ENCODE results near the gene RPTOR. TPM values are rescaled to one million over a fixed set of nuclear protein-coding genes. Genes with fewer than 3 reads are reported as not detected.
A peak's percentile ranks its signal among the peaks of the same experiment; 100 is the strongest.
"Not testable (repeated sequence)": the region's sequence is repeated elsewhere in the genome, so short reads cannot be mapped to it uniquely, and the experiment has no call there.

RPTOR gene
- total RNA-seq, 2 experiments from 2014 or later = 88.9 to 91.8 TPM

DNA sequence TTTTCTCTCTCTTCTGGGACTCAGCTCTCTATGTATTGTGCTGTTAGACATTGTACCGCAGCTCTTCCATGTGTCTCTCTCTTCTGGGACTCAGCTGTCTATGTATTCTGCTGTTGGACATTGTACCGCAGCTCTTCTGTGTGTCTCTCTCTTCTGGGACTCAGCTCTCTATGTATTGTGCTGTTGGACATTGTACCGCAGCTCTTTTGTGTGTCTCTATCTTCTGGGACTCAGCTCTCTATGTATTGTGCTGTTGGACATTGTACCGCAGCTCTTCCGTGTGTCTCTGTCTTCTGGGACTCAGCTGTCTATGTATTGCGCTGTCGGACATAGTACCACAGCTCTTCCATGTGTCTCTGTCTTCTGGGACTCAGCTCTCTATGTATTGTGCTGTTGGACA, 84.2 kb downstream of the RPTOR start:
- H3K27ac Mint-ChIP-seq, DNase-seq, H3K4me3 Mint-ChIP-seq, H3K27me3 Mint-ChIP-seq, H3K4me1 Mint-ChIP-seq, H3K9me3 Mint-ChIP-seq: not testable (repeated sequence)
- ChIA-PET POLR2A (interaction anchor here (1.1 to 1.2 kb wide), 2 partner anchors 80 to 174 kb away, joined by 3 read pairs; no protein-coding TSS in a partner anchor), CTCF (interaction anchor here (0.8 to 1.4 kb wide), 2 partner anchors 19 to 21 kb away, joined by 3 to 4 read pairs; no protein-coding TSS in a partner anchor)
- peaks cover 13% of the 10 kb centered on the region for H3K36me3 Mint-ChIP-seq (ENCODE audit: low read depth)

DNA sequence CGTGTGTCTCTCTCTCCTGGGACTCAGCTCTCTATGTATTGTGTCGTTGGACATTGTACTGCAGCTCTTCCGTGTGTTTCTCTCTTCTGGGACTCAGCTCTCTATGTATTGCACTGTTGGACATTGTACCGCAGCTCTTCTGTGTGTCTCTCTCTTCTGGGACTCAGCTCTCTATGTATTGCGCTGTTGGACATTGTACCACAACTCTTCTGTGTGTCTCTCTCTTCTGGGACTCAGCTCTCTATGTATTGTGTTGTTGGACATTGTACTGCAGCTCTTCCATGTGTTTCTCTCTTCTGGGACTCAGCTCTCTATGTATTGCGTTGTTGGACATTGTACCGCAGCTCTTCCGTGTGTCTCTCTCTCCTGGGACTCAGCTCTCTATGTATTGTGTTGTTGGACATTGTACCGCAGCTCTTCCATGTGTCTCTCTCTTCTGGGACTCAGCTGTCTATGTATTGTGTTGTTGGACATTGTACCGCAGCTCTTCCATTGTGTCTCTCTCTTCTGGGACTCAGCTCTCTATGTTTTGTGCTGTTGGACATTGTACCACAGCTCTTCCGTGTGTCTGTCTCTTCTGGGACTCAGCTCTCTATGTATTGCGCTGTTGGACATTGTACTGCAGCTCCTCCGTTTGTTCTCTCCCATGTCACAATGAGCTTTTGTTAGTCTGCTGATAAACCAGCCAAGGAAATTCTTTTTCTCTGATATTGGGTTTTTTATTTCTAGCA, 84.8 kb downstream of the RPTOR start:
- peaks cover 13% of the 10 kb centered on the region for H3K36me3 Mint-ChIP-seq (ENCODE audit: low read depth)
- no peak overlapping the region for H3K4me3 Mint-ChIP-seq
- no peaks in the 10 kb centered on the region for H3K4me1 Mint-ChIP-seq
- no peaks in the 10 kb centered on the region for H3K27me3 Mint-ChIP-seq
- ChIA-PET CTCF (interaction anchor here (0.8 to 1.4 kb wide), 2 partner anchors 18 to 20 kb away, joined by 3 to 4 read pairs; no protein-coding TSS in a partner anchor), POLR2A (interaction anchor here (1.1 to 1.2 kb wide), 2 partner anchors 79 to 175 kb away, joined by 3 read pairs; no protein-coding TSS in a partner anchor)
- H3K27ac Mint-ChIP-seq = no peak overlapping the region
- no peak for DNase-seq
- no peaks in the 10 kb centered on the region for H3K9me3 Mint-ChIP-seq

DNA sequence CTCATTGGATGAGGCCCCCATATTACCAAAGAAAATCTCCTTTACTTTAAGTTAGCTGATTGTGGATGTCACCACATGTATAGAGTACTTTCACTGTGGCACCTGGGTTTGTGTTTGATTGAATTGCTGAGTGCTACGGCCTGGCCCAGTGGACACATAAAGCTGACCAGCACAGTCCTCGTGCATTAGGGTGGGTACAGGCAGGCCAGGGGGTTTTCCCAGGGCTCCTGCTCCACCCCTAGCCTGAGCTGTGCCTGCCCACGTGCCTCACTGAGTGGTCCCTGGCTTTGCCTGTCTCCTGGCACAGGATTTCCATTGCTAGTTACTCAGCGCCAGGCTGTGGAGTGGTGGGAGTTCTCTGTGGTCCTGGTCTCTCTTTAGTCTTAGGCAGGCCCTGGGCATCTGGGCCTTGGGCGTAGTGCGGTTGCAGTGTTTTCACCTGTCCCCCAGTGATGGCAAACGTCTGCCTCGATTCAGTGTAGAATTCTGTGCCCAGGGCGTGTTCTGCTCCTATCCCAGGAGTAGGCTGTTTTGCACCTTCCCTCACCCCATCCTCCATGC, 86.0 kb downstream of the RPTOR start:
- peaks cover 13% of the 10 kb centered on the region for H3K36me3 Mint-ChIP-seq (ENCODE audit: low read depth)
- H3K4me3 Mint-ChIP-seq = no peak overlapping the region
- POLR2A ChIA-PET = interaction anchor here (1.5 kb wide), 1 partner anchor 176 kb away, joined by 3 read pairs; no protein-coding TSS in a partner anchor

DNA sequence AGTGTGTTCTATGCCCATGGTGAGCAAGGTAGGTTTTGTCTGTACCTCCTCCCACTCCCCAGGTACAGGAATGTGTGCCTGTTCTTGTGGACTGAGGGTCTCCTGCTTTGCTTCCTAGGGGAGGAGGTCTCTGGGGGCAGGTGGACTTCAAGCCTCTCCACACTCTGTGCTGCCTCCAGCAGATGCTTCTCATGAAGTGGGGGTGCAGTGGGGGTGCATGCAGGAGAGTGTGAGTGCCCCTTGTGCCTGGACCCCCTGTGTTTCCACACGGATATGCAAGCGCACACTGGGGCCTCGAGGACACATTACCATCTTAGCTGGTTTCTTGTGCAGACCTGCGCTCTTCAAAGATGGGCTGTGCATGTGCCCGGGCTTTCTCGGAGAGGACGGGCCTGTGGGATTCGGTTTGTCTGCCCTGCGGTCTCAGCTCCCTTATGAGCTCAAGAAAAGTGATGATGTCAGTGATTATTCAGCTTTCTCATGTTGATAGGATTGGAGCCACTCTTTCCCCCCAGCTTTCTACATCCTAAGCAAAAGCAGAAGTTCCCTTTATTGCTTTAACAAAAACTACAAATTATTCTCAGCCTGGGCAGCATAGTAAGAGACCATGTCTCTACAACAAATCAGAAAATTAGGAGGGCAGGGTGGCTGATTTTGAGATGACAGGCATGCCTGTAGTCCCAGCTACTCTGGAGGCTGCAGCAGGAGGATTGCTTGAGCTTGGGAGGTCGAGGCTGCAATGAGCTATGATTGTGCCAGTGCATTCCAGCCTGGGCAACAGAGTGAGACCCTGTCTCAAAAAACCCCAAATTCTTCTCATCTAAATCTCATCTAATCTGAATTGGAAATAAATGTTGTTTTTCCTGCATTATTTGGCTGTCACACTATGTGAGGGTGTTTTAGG, 86.8 kb downstream of the RPTOR start:
- Mint-ChIP-seq H3K27ac (no peak overlapping the region), H3K9me3 (no peaks in the 10 kb centered on the region), H3K27me3 (no peaks in the 10 kb centered on the region), H3K4me3 (no peak overlapping the region), H3K36me3 (ENCODE audit: low read depth) (peaks cover 10% of the 10 kb centered on the region), H3K4me1 (peaks cover 1% of the 10 kb centered on the region)
- DNase-seq = no peak
- ChIA-PET CTCF (no interaction called here), POLR2A (interaction anchor here (1.5 kb wide), 1 partner anchor 177 kb away, joined by 3 read pairs; no protein-coding TSS in a partner anchor)

More for the DNA sequence above, 86.0 kb downstream of the RPTOR start:
- H3K27ac Mint-ChIP-seq = no peak overlapping the region
- CTCF ChIA-PET = no interaction called here
- no peaks in the 10 kb centered on the region for H3K9me3 Mint-ChIP-seq
- H3K27me3 Mint-ChIP-seq = no peaks in the 10 kb centered on the region
- H3K4me1 Mint-ChIP-seq = no peaks in the 10 kb centered on the region
- DNase-seq = no peak

DNA sequence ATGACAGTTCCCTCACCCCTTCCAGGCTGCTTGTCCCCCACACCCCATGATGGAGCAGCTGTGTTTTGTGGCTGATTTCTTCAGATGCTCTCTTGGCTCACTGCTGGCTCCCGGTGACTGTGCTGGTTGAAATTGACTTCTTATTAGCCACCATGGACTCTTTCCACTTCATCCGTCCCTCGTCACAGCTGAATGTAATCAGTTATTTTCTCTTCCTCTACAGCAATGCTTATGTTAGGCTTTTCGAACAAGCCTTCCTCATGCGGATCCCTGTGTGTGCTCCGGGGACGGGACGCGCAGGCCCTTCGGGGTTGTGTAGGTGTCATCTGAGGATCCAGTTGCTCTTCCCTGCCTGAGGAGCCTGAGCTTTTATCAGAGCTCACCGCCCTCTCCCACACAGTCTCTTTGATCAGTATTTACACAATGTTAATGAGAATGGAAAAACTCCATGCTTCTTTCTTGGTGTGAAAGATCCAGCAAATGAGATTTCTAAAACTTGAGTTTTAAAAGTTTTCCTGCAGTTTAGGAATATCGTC, 87.5 kb downstream of the RPTOR start:
- Mint-ChIP-seq H3K4me1 (peaks cover 4% of the 10 kb centered on the region), H3K27ac (no peak overlapping the region), H3K27me3 (no peaks in the 10 kb centered on the region), H3K4me3 (no peak overlapping the region), H3K9me3 (no peaks in the 10 kb centered on the region), H3K36me3 (ENCODE audit: low read depth) (peaks cover 6% of the 10 kb centered on the region)
- CTCF ChIA-PET = no interaction called here
- DNase-seq = no peak
- POLR2A ChIA-PET = interaction anchor here (1.5 kb wide), 1 partner anchor 178 kb away, joined by 3 read pairs; no protein-coding TSS in a partner anchor

DNA sequence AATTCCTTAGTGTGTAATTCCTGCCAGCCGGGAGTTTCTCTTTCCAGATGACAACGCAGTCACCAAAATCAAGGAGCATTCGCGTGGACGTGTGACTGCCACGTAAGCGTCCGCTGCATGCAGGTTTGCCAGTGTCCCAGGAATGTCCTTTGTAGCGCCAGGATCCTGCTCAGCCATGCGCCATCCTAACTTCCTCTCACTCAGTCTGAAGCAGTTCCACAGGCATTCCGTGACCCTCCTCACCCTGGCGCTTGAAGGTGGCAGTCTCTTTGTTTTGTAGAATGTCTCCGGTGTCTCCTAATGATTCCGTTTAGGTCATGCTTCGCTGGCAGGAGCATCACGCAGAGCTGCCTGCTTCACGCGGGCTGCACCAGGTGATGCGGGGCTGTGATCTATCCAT, 88.6 kb downstream of the RPTOR start:
- H3K4me3 Mint-ChIP-seq = no peak overlapping the region
- no peaks in the 10 kb centered on the region for H3K9me3 Mint-ChIP-seq
- DNase-seq = no peak
- peaks cover 2% of the 10 kb centered on the region for H3K36me3 Mint-ChIP-seq (ENCODE audit: low read depth)
- peaks cover 4% of the 10 kb centered on the region for H3K4me1 Mint-ChIP-seq
- no peak overlapping the region for H3K27ac Mint-ChIP-seq
- ChIA-PET POLR2A (no interaction called here), CTCF (no interaction called here)
- H3K27me3 Mint-ChIP-seq = no peaks in the 10 kb centered on the region

DNA sequence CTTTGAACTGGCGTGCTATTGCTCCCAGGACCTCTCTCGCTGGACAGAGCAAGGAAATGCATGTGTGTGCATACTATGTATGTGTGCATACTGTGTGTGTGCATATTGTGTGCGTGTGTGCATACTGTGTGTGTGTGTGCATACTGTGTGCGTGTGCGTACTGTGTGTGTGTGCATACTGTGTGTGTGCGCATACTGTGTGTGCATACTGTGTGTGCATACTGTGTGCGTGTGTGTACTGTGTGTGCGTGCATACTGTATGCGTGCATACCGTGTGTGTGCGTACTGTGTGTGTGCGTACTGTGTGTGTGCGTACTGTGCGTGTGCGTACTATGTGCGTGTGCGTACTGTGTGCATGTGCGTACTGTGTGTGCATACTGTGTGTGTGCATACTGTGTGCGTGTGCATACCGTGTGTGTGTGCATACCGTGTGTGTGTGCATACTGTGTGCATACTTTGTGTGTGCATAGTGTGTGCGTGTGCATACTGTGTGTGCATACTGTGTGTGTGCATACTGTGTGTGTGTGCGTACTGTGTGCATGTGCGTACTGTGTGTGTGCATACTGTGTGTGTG, 89.4 kb downstream of the RPTOR start:
- POLR2A ChIA-PET = no interaction called here
- no peaks in the 10 kb centered on the region for H3K27me3 Mint-ChIP-seq

DNA sequence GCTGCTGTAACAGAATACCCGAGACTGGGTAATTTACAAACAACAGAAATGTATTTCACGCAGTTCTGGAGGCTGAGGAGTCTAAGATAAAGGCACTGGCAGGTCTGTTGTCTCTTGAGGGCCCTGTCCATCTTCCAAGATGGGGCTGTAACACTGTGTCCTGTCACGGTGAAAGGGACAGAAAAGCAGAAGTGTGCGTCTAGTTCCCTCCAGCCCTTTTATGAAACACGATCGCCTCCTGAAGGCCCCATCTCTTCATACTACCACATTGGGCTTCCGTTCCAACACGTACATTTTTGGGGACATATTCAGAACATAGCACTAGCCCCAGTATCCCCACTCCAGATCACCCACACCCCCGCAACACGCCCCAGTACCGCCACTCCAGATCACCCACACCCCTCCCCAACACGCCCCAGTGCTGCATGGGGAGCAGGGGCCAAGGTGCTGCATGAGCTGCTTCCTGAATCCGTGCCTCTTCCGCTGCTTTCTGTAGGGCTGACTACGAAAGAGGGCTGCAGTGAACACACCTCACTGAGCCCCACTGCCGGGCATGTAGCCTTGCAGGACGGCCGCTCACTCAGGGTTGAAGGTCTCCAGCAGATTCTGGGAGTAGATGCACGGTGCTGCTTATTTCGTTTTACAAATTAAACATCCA, 91.9 kb downstream of the RPTOR start:
- Mint-ChIP-seq H3K9me3 (no peaks in the 10 kb centered on the region), H3K27ac (peak overlapping the region; percentile 37), H3K4me1 (peaks cover 4% of the 10 kb centered on the region), H3K27me3 (no peaks in the 10 kb centered on the region), H3K4me3 (no peak overlapping the region), H3K36me3 (ENCODE audit: low read depth) (peaks cover 3% of the 10 kb centered on the region)
- CTCF ChIA-PET = no interaction called here
- no peak for DNase-seq
- POLR2A ChIA-PET = no interaction called here

More for the DNA sequence above, 89.4 kb downstream of the RPTOR start:
- Mint-ChIP-seq H3K9me3 (no peaks in the 10 kb centered on the region), H3K27ac (peak overlapping the region; percentile 5), H3K4me1 (peaks cover 4% of the 10 kb centered on the region), H3K36me3 (ENCODE audit: low read depth) (no peaks in the 10 kb centered on the region), H3K4me3 (no peak overlapping the region)
- CTCF ChIA-PET = no interaction called here
- no peak for DNase-seq

DNA sequence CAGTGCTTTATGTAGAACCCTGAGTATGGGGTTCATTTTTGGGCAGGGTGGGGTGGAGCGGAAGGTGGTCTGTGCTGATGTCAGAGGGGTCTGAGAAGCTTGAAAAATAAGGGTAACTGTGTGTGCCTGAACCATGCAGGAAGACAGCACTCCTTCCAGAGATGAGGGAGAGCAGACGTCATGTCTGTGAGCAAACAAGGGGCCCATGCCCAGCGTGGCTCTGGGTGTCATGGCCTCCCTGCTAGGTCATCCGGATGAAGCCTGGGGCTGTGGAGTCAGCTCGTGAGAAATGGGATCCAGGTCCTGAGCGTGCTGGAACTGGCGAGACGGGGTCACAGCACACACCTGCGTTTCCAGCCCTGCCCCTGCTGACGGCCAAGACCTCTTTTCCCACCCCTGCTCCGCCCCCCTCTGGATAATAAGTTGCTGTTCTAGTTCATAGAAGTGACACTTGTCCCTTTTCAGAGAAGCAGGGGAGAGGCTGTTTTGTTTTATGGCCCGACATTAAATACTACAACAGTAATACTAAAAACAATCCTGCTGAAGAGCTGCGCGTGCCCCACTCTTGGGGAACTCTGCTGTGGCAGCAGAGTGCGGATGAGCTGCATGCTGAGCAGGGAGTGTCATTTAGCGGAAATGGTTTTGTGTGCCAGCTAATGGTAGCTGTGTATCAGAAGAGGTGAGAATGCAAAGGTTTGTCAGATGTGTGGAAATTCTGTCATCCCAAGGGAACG, 92.6 kb downstream of the RPTOR start:
- no peak overlapping the region for H3K4me3 Mint-ChIP-seq
- CTCF ChIA-PET = no interaction called here
- H3K36me3 Mint-ChIP-seq (ENCODE audit: low read depth) = peaks cover 3% of the 10 kb centered on the region
- H3K9me3 Mint-ChIP-seq = no peaks in the 10 kb centered on the region
- no peak for DNase-seq
- peak overlapping the region; percentile 37 for H3K27ac Mint-ChIP-seq
- H3K27me3 Mint-ChIP-seq = no peaks in the 10 kb centered on the region
- POLR2A ChIA-PET = interaction anchor here (2.8 kb wide), 1 partner anchor 11 kb away, joined by 15 read pairs; no protein-coding TSS in a partner anchor
- H3K4me1 Mint-ChIP-seq = peaks cover 4% of the 10 kb centered on the region

DNA sequence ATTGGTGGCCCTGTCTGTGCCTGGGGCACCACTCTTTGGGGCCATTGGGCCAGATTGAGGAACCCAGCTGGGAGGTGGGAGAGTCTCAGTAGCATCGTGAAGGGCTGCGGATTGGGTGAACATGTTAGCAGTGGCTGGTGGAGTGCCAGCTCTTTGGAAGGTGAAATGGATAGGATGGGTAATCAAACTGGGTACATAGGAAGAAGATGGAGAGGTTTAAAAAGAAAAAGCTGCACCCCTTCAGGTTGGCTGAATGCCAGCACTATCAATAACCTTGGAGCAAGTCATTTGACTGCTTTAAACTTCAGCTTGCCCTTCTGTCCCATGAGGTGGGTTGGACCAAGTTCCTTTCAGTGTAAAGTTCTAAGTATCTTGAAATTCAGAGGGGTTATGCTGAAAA, 95.0 kb downstream of the RPTOR start:
- Mint-ChIP-seq H3K4me3 (no peak overlapping the region), H3K27ac (no peak overlapping the region), H3K4me1 (peaks cover 4% of the 10 kb centered on the region), H3K9me3 (no peaks in the 10 kb centered on the region), H3K27me3 (no peaks in the 10 kb centered on the region), H3K36me3 (ENCODE audit: low read depth) (peaks cover 15% of the 10 kb centered on the region)
- POLR2A ChIA-PET = interaction anchor here (1.3 to 2.8 kb wide), 2 partner anchors 9 to 64 kb away, joined by 3 to 15 read pairs; no protein-coding TSS in a partner anchor
- CTCF ChIA-PET = interaction anchor here (1.2 kb wide), 1 partner anchor 64 kb away, joined by 4 read pairs; no protein-coding TSS in a partner anchor
- DNase-seq = no peak

DNA sequence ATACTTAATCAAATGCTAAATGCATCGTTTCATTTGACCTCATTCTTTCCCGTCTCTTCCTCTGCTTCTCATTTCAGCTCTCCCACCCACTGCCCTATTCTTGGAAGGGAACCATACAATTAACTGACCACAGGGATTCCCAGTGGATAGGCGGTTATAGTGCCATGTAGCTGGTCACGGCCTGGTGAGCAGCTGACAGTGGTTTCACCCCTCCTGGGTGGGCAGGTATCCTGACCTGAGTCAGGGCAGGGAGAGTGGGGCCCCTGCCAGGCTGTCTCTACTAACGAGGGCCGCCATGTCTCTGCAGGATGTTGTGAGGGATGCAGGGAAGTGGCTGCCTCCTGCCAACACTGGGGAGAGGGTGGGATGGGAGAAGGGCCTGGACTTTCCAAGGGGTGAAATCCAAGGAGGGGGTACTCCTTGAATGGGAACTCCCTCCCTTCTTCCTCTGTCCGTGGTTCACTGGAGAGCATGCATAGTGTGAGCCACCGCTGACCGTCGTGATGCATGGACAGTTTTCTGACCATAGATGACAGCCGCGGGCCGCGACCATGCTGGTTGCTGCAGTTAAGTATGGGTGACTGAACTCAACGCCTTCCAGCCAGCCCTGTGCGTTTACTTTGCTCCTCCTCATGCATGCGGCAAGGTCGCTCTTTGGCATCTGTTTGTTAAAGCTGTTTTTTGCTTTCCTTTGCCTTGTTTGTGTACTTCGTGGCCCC, 95.9 kb downstream of the RPTOR start:
- Mint-ChIP-seq H3K27ac (no peak overlapping the region), H3K36me3 (ENCODE audit: low read depth) (peaks cover 20% of the 10 kb centered on the region), H3K4me1 (peaks cover 6% of the 10 kb centered on the region), H3K4me3 (no peak overlapping the region), H3K9me3 (no peaks in the 10 kb centered on the region), H3K27me3 (no peaks in the 10 kb centered on the region)
- no peak for DNase-seq
- CTCF ChIA-PET = interaction anchor here (1.2 kb wide), 1 partner anchor 65 kb away, joined by 4 read pairs; no protein-coding TSS in a partner anchor
- POLR2A ChIA-PET = interaction anchor here (1.3 to 2.8 kb wide), 2 partner anchors 8 to 65 kb away, joined by 3 to 15 read pairs; no protein-coding TSS in a partner anchor

Measured in activated CD4-positive, alpha-beta memory T cell treated with anti-CD3 and anti-CD28 coated beads, Interleukin-2, amount 10 ng/mL, durations not matched to agents 7 days and 5 days (primary cell).